BJ (cell line): ENCODE results near the gene ZNF865. TPM values are rescaled to one million over a fixed set of nuclear protein-coding genes. Genes with fewer than 3 reads are reported as not detected.

Source experiments
- CTCF ChIA-PET: fragments of 350-600 bp; formaldehyde crosslinking; extraction: SDS; loops from one replicate; lab custom pipeline; 2021; ENCODE audit warnings: antibody characterized with exemption, inconsistent platforms; lab: Yijun Ruan, JAX
- POLR2A ChIA-PET: fragments of 300-600 bp; sonication (Branson Sonifier 250); formaldehyde crosslinking; extraction: SDS; loops from one replicate; lab custom pipeline; 2021; ENCODE audit warnings: antibody characterized with exemption; lab: Charles Lee
- DNase-seq: peaks from one replicate; pipeline ENCODE4 v3.0.0-alpha.2; 2011; ENCODE audit warnings: low read depth
- H3K27me3 ChIP-seq: 2 replicates; pipeline ENCODE4 v1.6.0; 2011; ENCODE audit warnings: low read length; ENCODE audit not compliant: control insufficient read depth, insufficient read depth
- H3K36me3 ChIP-seq: 2 replicates; pipeline ENCODE4 v1.5.1; 2011; ENCODE audit warnings: low read length; ENCODE audit not compliant: control insufficient read depth, insufficient read depth
- H3K4me3 ChIP-seq: 2 replicates; pipeline ENCODE4 v1.5.1; 2011; ENCODE audit warnings: low read depth, mild to moderate bottlenecking, control low read depth, low read length
- CTCF ChIP-seq: IDR thresholded peaks from 2 replicates; pipeline ENCODE4 v1.5.1; 2011; ENCODE audit warnings: low read depth, mild to moderate bottlenecking, control low read depth, inconsistent platforms, low read length, moderate library complexity; ENCODE audit not compliant: insufficient read depth
- polyA plus RNA-seq: library from polyadenylated mRNA; depleted of rRNA; stranded (reverse); fragments of >200 nt; gene quantifications from 2 replicates; pipeline ENCODE4 v1.2.3, GENCODE V29; 2011

The ZNF865 gene
- polyA plus RNA-seq, 1 experiment: 1.4 TPM

GRCh38 chr19:55591555-55591954 is 13.9 kb upstream of the ZNF865 start:
- no peak overlapping the region for H3K4me3 ChIP-seq
- CTCF ChIA-PET: no interaction called here
- no peak for DNase-seq
- peaks cover 13% of the 10 kb centered on the region for H3K36me3 ChIP-seq
- H3K27me3 ChIP-seq: no peaks in the 10 kb centered on the region
- TF ChIP-seq CTCF: no peak
- POLR2A ChIA-PET: no interaction called here

GRCh38 chr19:55592391-55593090 is 12.9 kb upstream of the ZNF865 start:
- Histone ChIP-seq H3K4me3 (no peak overlapping the region), H3K27me3 (no peaks in the 10 kb centered on the region), H3K36me3 (peaks cover 14% of the 10 kb centered on the region)
- no peak for TF ChIP-seq CTCF
- DNase-seq: no peak
- ChIA-PET CTCF (interaction anchor here (1.2 kb wide), 1 partner anchor 62 kb away, joined by 3 read pairs; no protein-coding TSS in a partner anchor), POLR2A (no interaction called here)

GRCh38 chr19:55593096-55593772 is 12.2 kb upstream of the ZNF865 start:
- no peaks in the 10 kb centered on the region for H3K27me3 ChIP-seq
- peaks cover 14% of the 10 kb centered on the region for H3K36me3 ChIP-seq
- TF ChIP-seq CTCF: no peak
- ChIA-PET POLR2A (no interaction called here), CTCF (interaction anchor here (1.2 kb wide), 1 partner anchor 61 kb away, joined by 3 read pairs; no protein-coding TSS in a partner anchor)
- no peak for DNase-seq
- no peak overlapping the region for H3K4me3 ChIP-seq

- TF ChIP-seq CTCF: no peak
- peaks cover 14% of the 10 kb centered on the region for H3K36me3 ChIP-seq
- ChIA-PET CTCF (interaction anchor here (0.7 kb wide), 1 partner anchor 90 kb away, joined by 3 read pairs; no protein-coding TSS in a partner anchor), POLR2A (no interaction called here)
- no peak overlapping the region for H3K4me3 ChIP-seq
- no peaks in the 10 kb centered on the region for H3K27me3 ChIP-seq
- DNase-seq: no peak
These were observed 10.4 kb upstream of the ZNF865 start for GRCh38 chr19:55594996-55595545.

- DNase-seq: no peak
- Histone ChIP-seq H3K36me3 (peaks cover 14% of the 10 kb centered on the region), H3K4me3 (no peak overlapping the region), H3K27me3 (no peaks in the 10 kb centered on the region)
- TF ChIP-seq CTCF: no peak
- ChIA-PET POLR2A (no interaction called here), CTCF (no interaction called here)
These were observed 9.1 kb upstream of the ZNF865 start for GRCh38 chr19:55596304-55596703.
